Activated CD8-positive, alpha-beta memory T cell treated with anti-CD3 and anti-CD28 coated beads, Interleukin-2, amount 10 ng/mL, durations not matched to agents 7 days and 5 days (primary cell): Measurements from ENCODE around the gene CAPZB. TPM values are rescaled to one million over a fixed set of nuclear protein-coding genes. Genes with fewer than 3 reads are reported as not detected.

Experiments
- ATAC-seq: fragments of 150-1000 bp; cut with Tn5 transposase; one replicate; pipeline ENCODE4 v1.10.0; 2021; ENCODE audit warnings: moderate library complexity
- CTCF ChIA-PET: fragments of 350-600 bp; sonication (Branson Sonifier 250); formaldehyde crosslinking; loops from one replicate; lab custom pipeline; 2021; ENCODE audit warnings: antibody characterized with exemption; lab: Charles Lee
- DNase-seq: peaks from one replicate; pipeline ENCODE4 v3.0.0-alpha.2; 2020
- H3K27ac Mint-ChIP-seq: one replicate; pipeline ENCODE4 v1.8.0; 2021; ENCODE audit warnings: mild to moderate bottlenecking, mixed read lengths
- H3K27me3 Mint-ChIP-seq: one replicate; pipeline ENCODE4 v1.8.0; 2021; ENCODE audit warnings: mixed read lengths
- H3K36me3 Mint-ChIP-seq: one replicate; pipeline ENCODE4 v1.8.0; 2021; ENCODE audit warnings: mild to moderate bottlenecking, mixed read lengths
- H3K4me1 Mint-ChIP-seq: one replicate; pipeline ENCODE4 v1.8.0; 2021; ENCODE audit warnings: mixed read lengths
- H3K4me3 Mint-ChIP-seq: one replicate; pipeline ENCODE4 v1.8.0; 2021; ENCODE audit warnings: mild to moderate bottlenecking, moderate library complexity, mixed read lengths
- H3K9me3 Mint-ChIP-seq: one replicate; pipeline ENCODE4 v1.8.0; 2022; ENCODE audit warnings: low read depth, mixed read lengths
- total RNA-seq, 2 experiments: library from RNA; stranded (reverse); gene quantifications; one replicate each; pipeline ENCODE4 v1.2.3, GENCODE V29; 2021

CAPZB gene
- total RNA-seq, 2 experiments from 2014 or later: 411 to 427 TPM

DNA sequence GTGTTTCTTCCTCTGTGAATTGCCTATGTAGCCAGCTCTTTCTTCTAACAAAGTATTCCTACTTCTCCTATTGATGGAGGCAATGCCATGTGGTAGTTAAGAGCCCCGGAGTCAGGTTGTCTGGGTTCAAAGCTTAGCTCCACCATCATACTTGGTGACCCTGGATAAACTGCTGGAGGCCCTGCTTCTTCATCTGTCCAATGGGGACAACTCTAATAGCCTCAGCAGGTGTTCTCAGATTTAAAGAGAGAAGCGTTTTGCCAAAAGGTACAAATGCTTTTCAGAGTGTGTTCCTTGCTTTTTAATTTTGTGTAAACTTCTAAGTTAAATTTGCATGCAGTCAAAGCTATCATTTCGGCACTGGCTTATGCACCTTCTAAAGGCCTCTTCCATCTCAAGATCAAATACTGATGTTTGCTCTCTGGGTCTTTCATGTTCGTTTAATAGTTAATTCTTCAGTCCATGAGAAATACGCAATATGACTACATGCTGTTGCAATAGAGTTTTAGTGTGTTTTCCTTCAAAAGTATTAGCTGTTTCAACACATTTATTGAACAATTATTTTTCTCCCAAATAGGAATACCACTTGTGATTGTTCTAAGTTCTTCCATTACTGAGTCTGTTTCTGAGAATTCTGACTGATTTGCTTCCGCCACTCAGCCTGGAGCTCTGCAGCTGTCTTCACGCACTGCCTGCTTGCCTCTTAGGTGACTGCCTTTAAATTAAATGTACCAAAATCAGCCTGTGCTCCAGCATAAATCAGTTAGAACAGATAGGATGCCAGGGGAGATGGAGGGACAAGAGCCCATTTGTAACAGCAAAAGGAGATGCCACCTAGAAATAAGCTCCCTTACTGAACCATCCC, 75.6 kb downstream of the CAPZB start:
- DNase-seq (no peak), ATAC-seq (no peak)
- Mint-ChIP-seq H3K4me3 (no peak overlapping the region), H3K27me3 (no peaks in the 10 kb centered on the region), H3K36me3 (peaks cover 5% of the 10 kb centered on the region), H3K4me1 (peaks cover 22% of the 10 kb centered on the region), H3K27ac (no peak overlapping the region), H3K9me3 (no peaks in the 10 kb centered on the region)
- CTCF ChIA-PET: interaction anchor here (1.0 kb wide), 2 partner anchors 19 to 78 kb away, joined by 3 read pairs; no protein-coding TSS in a partner anchor

GRCh38 chr1:19407494-19408096, 77.7 kb downstream of the CAPZB start:
- peaks cover 9% of the 10 kb centered on the region for H3K36me3 Mint-ChIP-seq
- H3K4me1 Mint-ChIP-seq: peaks cover 19% of the 10 kb centered on the region

GRCh38 chr1:19406680-19407079, 78.7 kb downstream of the CAPZB start:
- ATAC-seq (no peak), DNase-seq (no peak)
- no peak overlapping the region for H3K4me3 Mint-ChIP-seq
- CTCF ChIA-PET: interaction anchor here (1.1 to 2.0 kb wide), 2 partner anchors 11 to 15 kb away, joined by 3 to 10 read pairs; no protein-coding TSS in a partner anchor
- H3K27ac Mint-ChIP-seq: no peak overlapping the region
- no peaks in the 10 kb centered on the region for H3K9me3 Mint-ChIP-seq
- peaks cover 13% of the 10 kb centered on the region for H3K4me1 Mint-ChIP-seq
- H3K36me3 Mint-ChIP-seq: peaks cover 8% of the 10 kb centered on the region
- H3K27me3 Mint-ChIP-seq: no peaks in the 10 kb centered on the region

More at GRCh38 chr1:19407494-19408096, 77.7 kb downstream of the CAPZB start:
- peak overlapping the region; percentile 63 for H3K27ac Mint-ChIP-seq
- no peak for DNase-seq
- ATAC-seq: no peak
- H3K27me3 Mint-ChIP-seq: no peaks in the 10 kb centered on the region
- H3K4me3 Mint-ChIP-seq: no peak overlapping the region
- no peaks in the 10 kb centered on the region for H3K9me3 Mint-ChIP-seq
- CTCF ChIA-PET: interaction anchor here (1.1 kb wide), 1 partner anchor 12 kb away, joined by 3 read pairs; no protein-coding TSS in a partner anchor

DNA sequence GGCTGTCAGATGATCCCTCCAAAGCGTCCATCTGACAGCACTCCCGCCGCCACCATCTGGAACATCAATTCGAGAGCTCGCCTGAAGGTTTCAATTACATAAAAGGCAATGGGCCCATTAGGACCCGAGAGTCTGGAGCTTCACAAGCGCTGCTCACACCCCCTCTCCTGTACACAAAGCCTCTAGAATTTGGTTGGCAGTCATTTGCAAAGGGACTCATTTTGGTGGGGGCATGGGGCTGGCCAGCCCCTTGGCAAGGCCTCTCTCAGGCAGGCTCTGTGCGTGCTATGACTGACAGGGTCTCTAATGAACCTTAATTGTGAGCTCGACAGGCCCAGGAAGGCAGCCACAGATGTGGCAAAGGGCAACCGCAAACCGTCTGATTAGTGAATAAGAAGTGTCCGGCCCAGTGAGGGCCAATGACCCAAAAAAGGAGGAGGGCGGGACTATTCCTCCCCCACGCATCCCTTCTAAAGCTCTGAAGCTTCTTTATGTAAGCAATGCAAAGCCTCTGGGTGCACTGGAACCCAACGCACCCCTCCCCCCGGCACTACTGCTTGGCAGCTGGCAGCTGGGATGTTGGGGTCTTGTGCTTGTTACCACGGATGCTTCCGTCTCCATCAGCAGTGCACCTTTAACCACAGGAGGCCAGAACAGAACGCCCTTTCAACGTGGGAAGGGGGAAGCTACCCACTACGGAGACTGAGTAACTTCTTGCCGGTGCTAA, 79.4 kb downstream of the CAPZB start:
- ATAC-seq (no peak), DNase-seq (no peak)
- Mint-ChIP-seq H3K36me3 (peaks cover 11% of the 10 kb centered on the region), H3K4me1 (peaks cover 9% of the 10 kb centered on the region), H3K27ac (no peak overlapping the region), H3K9me3 (no peaks in the 10 kb centered on the region), H3K27me3 (no peaks in the 10 kb centered on the region), H3K4me3 (no peak overlapping the region)
- CTCF ChIA-PET: interaction anchor here (1.1 to 2.0 kb wide), 2 partner anchors 12 to 15 kb away, joined by 3 to 10 read pairs; no protein-coding TSS in a partner anchor

DNA sequence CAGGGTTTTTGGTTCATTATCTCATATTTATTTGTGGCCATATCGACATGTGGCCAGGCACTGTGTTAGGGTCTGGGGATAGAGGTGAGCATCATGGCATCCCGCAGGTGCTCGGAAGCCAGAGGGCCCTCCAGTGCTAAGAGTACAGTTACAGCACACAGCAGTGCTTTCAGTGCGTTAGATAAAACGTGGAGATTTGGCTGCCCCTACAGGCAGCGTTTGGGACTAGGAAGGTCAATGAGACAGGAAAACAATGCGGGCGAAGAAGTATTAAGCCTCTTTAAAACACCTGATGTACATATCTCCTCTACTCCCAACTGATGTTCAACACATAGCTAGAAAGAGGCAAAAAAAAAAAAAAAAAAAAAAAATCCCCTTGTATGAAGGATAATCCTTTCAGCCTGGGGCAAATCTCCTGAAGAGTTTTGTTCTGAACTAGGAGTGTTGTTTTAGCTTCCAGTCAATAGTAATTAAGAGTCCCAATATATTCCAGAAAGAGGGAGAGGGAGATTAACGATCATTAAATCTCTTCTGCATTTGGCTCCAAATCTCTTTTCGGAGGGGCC, 80.1 kb downstream of the CAPZB start:
- H3K4me3 Mint-ChIP-seq: no peak overlapping the region
- no peak for ATAC-seq
- H3K9me3 Mint-ChIP-seq: no peaks in the 10 kb centered on the region
- CTCF ChIA-PET: interaction anchor here (1.1 to 2.0 kb wide), 2 partner anchors 12 to 14 kb away, joined by 3 to 10 read pairs; no protein-coding TSS in a partner anchor
- H3K27ac Mint-ChIP-seq: no peak overlapping the region
- H3K27me3 Mint-ChIP-seq: no peaks in the 10 kb centered on the region
- peaks cover 14% of the 10 kb centered on the region for H3K4me1 Mint-ChIP-seq
- H3K36me3 Mint-ChIP-seq: peaks cover 12% of the 10 kb centered on the region
- DNase-seq: no peak

DNA sequence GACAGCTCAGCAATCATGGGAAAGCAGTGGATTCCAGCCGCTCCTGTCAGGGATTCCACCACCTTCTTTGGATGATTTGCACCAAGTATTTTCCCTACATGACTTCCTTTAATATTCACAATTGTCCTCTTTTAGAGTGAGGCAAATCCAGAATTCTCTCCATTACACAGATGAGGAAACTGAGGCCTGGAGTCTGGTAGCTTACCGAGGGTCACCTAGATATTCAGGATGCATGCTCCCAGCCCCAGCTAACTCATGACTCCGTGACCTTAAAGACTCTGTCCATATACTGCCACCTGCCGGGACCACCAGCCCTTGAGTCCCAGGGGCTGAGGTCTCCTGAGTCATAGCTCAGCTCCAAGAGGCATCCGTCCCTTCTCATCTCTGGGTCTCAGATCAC, 80.6 kb downstream of the CAPZB start:
- no peak for DNase-seq
- H3K27me3 Mint-ChIP-seq: no peaks in the 10 kb centered on the region
- H3K4me3 Mint-ChIP-seq: no peak overlapping the region
- H3K36me3 Mint-ChIP-seq: peaks cover 14% of the 10 kb centered on the region
- H3K27ac Mint-ChIP-seq: no peak overlapping the region
- peaks cover 15% of the 10 kb centered on the region for H3K4me1 Mint-ChIP-seq
- no peaks in the 10 kb centered on the region for H3K9me3 Mint-ChIP-seq
- CTCF ChIA-PET: interaction anchor here (2.0 kb wide), 1 partner anchor 13 kb away, joined by 10 read pairs; no protein-coding TSS in a partner anchor
- no peak for ATAC-seq

- H3K27ac Mint-ChIP-seq: no peak overlapping the region
- DNase-seq (no peak), ATAC-seq (no peak)
- H3K9me3 Mint-ChIP-seq: no peaks in the 10 kb centered on the region
- peaks cover 21% of the 10 kb centered on the region for H3K36me3 Mint-ChIP-seq
- CTCF ChIA-PET: interaction anchor here (1.1 kb wide), 1 partner anchor 12 kb away, joined by 3 read pairs; no protein-coding TSS in a partner anchor
- peaks cover 26% of the 10 kb centered on the region for H3K4me1 Mint-ChIP-seq
- H3K27me3 Mint-ChIP-seq: no peaks in the 10 kb centered on the region
- H3K4me3 Mint-ChIP-seq: no peak overlapping the region
Observed at GRCh38 chr1:19403256-19403655, 82.1 kb downstream of the CAPZB start.

DNA sequence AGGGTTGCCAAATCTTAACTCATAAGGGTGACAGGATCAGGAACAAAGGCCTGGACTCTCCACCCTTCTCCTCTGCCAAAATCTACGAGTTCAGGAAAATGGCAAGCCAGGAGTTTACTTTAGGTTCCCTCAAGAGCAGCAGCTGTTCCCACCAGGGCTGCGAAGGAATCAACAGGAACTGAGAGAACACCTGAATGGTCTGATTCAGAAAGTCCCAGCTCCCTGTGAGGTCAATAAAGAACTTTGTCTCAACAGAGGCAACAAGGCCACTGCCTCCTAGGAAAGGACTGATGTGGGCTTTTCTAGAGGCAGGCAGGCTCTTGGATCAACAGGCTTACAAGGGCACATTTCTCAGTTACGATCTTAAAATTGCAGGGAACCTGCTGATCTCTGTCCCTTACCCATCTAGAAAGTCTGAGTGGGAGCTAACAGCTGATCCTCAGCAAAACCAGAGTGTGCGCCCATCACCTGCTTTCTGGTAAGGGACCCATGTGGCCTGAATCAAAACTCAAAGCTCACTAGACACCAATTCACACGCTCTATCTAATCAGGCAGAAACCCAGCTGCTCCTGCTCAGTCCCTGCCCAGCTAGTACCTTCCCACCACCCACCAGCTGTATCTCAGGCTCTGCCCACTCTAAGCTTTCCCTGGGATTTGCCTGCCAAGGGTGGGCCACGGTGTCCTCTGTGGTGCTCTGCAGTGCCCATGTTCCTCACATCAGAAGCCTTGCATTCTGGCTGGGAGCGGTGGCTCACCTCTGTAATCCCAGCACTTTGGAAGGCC, 83.1 kb downstream of the CAPZB start:
- ATAC-seq: no peak
- Mint-ChIP-seq H3K27ac (peak overlapping the region; percentile 58), H3K36me3 (peaks cover 21% of the 10 kb centered on the region), H3K4me3 (no peak overlapping the region), H3K4me1 (peaks cover 24% of the 10 kb centered on the region), H3K27me3 (no peaks in the 10 kb centered on the region), H3K9me3 (no peaks in the 10 kb centered on the region)
- no peak for DNase-seq
- CTCF ChIA-PET: interaction anchor here (1.1 kb wide), 2 partner anchors 9 to 11 kb away, joined by 3 read pairs; no protein-coding TSS in a partner anchor

DNA sequence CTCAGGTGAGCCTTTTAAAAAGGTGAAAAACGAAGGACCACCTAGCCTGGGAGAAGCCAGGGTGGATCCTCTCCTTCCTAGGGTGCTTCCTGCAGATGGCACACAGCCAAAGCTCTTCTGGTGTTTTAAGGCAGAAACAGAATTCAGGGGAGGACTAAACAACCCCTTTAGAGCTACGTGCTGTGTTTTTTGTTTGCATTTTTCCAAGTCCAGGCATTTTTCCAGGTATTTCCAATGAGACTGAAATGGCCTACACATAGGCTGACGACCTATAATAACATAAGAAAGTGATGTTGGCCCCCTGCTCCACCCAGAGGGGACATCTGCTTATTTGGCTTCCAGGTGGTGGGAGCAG, 83.8 kb downstream of the CAPZB start:
- Mint-ChIP-seq H3K36me3 (peaks cover 21% of the 10 kb centered on the region), H3K27ac (no peak overlapping the region), H3K4me3 (no peak overlapping the region), H3K9me3 (no peaks in the 10 kb centered on the region), H3K27me3 (no peaks in the 10 kb centered on the region), H3K4me1 (peaks cover 20% of the 10 kb centered on the region)
- no peak for ATAC-seq
- no peak for DNase-seq
- CTCF ChIA-PET: interaction anchor here (1.1 kb wide), 1 partner anchor 8 kb away, joined by 3 read pairs; no protein-coding TSS in a partner anchor

DNA sequence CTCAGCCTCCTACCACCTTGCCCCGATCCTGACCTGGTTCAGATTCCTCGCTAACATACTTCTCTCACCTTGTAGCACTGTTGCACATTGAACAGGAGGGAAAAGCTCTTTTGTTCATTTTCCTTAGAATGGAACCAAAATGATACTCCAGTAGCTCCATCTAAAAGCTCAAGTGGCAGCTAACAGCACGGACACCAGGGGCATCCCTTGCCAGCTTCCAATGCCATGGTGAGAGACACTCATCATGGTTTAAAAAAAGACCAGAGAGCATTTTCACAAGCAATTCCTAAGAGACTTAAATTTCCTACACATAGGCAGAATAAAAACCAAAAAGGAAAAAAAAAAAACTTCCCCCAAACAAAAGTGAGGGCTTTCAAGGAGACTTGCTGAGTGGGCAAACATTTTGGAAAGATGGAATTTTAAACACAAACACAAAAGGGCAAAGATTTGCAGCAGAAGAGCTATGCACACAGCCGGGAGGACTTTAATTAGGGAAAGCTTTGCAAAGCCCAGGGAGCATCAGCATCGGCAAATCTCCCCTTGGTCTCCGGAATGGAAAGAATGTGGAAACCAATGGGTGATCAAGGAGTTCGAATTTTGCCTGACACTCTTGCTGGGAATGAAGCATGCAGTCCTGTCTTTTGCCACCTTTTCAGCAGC, 84.3 kb downstream of the CAPZB start:
- ATAC-seq: no peak
- Mint-ChIP-seq H3K27ac (no peak overlapping the region), H3K4me3 (no peak overlapping the region), H3K27me3 (no peaks in the 10 kb centered on the region), H3K9me3 (no peaks in the 10 kb centered on the region), H3K4me1 (peaks cover 16% of the 10 kb centered on the region), H3K36me3 (peaks cover 21% of the 10 kb centered on the region)
- CTCF ChIA-PET: interaction anchor here (1.1 kb wide), 2 partner anchors 8 to 183 kb away, joined by 3 read pairs; no protein-coding TSS in a partner anchor
- no peak for DNase-seq

GRCh38 chr1:19400192-19400611, 85.1 kb downstream of the CAPZB start:
- ATAC-seq: no peak
- DNase-seq: no peak
- Mint-ChIP-seq H3K4me3 (no peak overlapping the region), H3K27me3 (no peaks in the 10 kb centered on the region), H3K36me3 (peaks cover 21% of the 10 kb centered on the region), H3K9me3 (no peaks in the 10 kb centered on the region), H3K4me1 (peaks cover 16% of the 10 kb centered on the region), H3K27ac (no peak overlapping the region)
- CTCF ChIA-PET: interaction anchor here (1.1 to 1.6 kb wide), 2 partner anchors 182 to 184 kb away, joined by 3 to 4 read pairs; no protein-coding TSS in a partner anchor
